Chondrocyte (in vitro differentiated cells): ENCODE data around the gene SLC16A9. TPM values are rescaled to one million over a fixed set of nuclear protein-coding genes. Genes with fewer than 3 reads are reported as not detected.

Experiments
- DNase-seq: peaks from one replicate; pipeline ENCODE4 v3.0.0; 2021; ENCODE audit warnings: mixed read lengths, low spot score
- H3K27ac Mint-ChIP-seq: one replicate; pipeline ENCODE4 v1.8.0; 2021; ENCODE audit warnings: mild to moderate bottlenecking, moderate library complexity, mixed read lengths; ENCODE audit not compliant: unreplicated experiment
- H3K27me3 Mint-ChIP-seq: 2 replicates; pipeline ENCODE4 v1.8.0; 2021; ENCODE audit warnings: low read depth, mixed read lengths
- H3K36me3 Mint-ChIP-seq: 2 replicates; pipeline ENCODE4 v1.8.0; 2021; ENCODE audit warnings: low read depth, mixed read lengths
- H3K4me1 Mint-ChIP-seq: 2 replicates; pipeline ENCODE4 v1.8.0; 2021; ENCODE audit warnings: low read depth, mild to moderate bottlenecking, mixed read lengths
- H3K4me3 Mint-ChIP-seq: one replicate; pipeline ENCODE4 v1.8.0; 2021; ENCODE audit warnings: mild to moderate bottlenecking, moderate library complexity, mixed read lengths; ENCODE audit not compliant: unreplicated experiment
- H3K9me3 Mint-ChIP-seq: 2 replicates; pipeline ENCODE4 v1.8.0; 2021; ENCODE audit warnings: low read depth, mixed read lengths
- total RNA-seq: library from RNA; stranded (reverse); gene quantifications from 3 replicates; pipeline ENCODE4 v1.2.1, GENCODE V29; 2021
- TF ChIP-seq, protein P1 (sequence below): fragments of 200-600 bp; sonication (generic); IDR thresholded peaks from 2 replicates; pipeline ENCODE4 v1.5.0; 2021; ENCODE audit warnings: antibody characterized with exemption, mild to moderate bottlenecking, moderate library complexity

The SLC16A9 gene
- total RNA-seq, 1 donor from 2014 or later = 1.2 TPM

DNA sequence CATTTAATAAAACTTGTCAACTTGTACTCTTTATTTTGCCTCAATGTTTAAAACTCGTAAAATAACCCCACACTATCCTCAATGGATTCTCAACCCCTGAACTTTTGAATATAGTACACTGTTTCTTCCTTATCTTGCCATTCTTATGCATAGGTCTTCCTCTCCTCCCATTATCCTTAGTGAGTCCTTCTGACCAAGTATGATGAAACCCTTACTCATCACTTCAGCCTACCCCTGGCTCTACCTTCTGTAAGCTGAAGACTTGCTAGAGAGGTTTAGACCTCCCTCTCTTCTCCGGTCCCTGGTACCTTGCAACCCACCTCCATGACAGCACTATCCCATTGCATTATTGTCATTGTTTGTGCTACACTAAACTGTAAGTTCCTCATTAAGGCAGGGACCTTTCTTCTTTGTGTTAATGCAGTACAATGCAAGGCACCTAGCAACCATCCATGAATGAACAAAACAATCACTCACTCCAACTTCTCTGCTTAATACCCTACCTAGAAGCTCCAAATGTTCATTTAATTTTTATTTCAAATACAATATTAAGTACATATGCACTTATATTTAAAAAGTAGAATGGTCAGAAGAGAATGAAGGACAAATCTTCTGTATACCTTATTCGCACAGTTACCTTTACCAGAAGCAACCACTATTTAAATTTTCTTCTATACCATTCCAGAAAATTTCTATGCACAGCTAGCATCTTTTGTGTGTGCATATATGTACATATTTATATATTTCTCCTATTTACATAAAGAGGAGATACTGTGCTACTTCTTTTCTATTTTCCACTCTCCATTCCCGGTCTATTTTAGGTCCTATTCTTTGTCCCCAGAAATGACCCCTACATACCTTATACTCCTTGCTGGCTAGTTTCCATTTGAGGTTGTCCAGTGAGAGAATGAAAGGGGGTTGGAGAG, 77.5 kb downstream of the SLC16A9 start:
- no peak for DNase-seq
- Mint-ChIP-seq H3K4me3 (no peak overlapping the region), H3K36me3 (peaks cover 2% of the 10 kb centered on the region), H3K27me3 (peaks cover 42% of the 10 kb centered on the region), H3K27ac (no peak overlapping the region), H3K9me3 (no peaks in the 10 kb centered on the region), H3K4me1 (no peaks in the 10 kb centered on the region)
- TF ChIP-seq, protein P1, sequence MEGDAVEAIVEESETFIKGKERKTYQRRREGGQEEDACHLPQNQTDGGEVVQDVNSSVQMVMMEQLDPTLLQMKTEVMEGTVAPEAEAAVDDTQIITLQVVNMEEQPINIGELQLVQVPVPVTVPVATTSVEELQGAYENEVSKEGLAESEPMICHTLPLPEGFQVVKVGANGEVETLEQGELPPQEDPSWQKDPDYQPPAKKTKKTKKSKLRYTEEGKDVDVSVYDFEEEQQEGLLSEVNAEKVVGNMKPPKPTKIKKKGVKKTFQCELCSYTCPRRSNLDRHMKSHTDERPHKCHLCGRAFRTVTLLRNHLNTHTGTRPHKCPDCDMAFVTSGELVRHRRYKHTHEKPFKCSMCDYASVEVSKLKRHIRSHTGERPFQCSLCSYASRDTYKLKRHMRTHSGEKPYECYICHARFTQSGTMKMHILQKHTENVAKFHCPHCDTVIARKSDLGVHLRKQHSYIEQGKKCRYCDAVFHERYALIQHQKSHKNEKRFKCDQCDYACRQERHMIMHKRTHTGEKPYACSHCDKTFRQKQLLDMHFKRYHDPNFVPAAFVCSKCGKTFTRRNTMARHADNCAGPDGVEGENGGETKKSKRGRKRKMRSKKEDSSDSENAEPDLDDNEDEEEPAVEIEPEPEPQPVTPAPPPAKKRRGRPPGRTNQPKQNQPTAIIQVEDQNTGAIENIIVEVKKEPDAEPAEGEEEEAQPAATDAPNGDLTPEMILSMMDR = no peak

DNA sequence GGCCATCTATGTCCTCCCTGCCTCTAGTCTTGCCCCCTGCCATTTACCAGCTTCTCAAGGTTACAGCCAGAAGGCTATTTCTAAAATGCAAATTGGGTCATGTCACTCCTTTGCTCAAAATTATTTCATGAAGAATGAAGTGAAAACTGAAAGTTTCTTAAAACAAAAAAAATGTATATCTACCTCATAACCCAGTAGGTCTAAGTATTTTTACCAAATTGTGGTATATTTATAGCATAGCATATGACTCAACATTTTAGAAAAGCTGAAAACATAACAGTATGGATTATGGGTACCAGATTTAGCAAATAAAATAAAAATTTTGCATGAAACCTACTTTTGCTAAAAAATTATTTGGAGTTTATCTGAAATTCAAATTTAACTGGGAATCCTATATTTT, 78.4 kb downstream of the SLC16A9 start:
- H3K27ac Mint-ChIP-seq = no peak overlapping the region
- no peaks in the 10 kb centered on the region for H3K4me1 Mint-ChIP-seq
- no peak overlapping the region for H3K4me3 Mint-ChIP-seq
- no peak for DNase-seq
- peaks cover 35% of the 10 kb centered on the region for H3K27me3 Mint-ChIP-seq
- TF ChIP-seq, protein P1 = no peak
- no peaks in the 10 kb centered on the region for H3K9me3 Mint-ChIP-seq
- no peaks in the 10 kb centered on the region for H3K36me3 Mint-ChIP-seq

DNA sequence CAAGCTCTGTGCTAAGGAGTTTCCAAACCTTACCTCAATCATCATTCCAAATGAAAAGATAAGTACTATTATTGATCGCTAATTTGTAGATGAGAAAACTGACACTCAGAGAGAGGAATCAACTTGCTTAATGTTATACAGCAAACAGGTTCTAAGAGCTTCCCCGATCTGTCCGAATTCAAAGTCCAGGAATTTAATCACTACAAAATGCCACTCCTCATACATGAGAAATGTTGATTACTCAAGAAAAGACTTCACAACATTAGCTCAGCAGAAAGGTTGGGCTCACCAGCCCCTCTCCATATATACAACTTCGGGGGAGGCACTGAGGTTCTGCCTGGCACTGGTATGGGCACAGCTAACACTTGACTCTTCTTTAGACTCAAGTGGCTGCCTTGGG, 80.7 kb downstream of the SLC16A9 start:
- Mint-ChIP-seq H3K27me3 (peaks cover 28% of the 10 kb centered on the region), H3K27ac (no peak overlapping the region), H3K9me3 (no peaks in the 10 kb centered on the region), H3K36me3 (no peaks in the 10 kb centered on the region), H3K4me3 (no peak overlapping the region), H3K4me1 (no peaks in the 10 kb centered on the region)
- DNase-seq = no peak
- TF ChIP-seq, protein P1 = no peak

DNA sequence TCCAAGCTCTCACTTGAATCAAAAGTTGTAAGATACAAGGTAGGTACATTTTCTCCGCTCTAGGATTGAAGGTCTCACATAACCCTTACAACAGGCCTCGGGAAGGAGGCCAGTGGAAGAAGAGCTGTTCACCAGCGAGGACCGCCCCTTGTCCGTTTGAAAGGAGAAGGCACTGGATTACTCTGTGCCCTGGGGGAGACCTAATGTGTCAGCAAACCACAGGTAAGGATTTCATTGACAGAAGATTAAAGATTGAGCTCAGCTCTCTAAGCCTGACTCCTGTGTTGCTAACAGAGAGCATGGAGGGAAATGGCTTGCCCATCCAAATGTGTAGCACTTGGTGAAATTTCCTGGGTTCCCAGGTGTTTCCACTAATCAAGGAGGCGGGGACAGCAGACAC, 81.2 kb downstream of the SLC16A9 start:
- TF ChIP-seq, protein P1 = no peak
- no peaks in the 10 kb centered on the region for H3K4me1 Mint-ChIP-seq
- no peak for DNase-seq
- H3K36me3 Mint-ChIP-seq = no peaks in the 10 kb centered on the region
- H3K9me3 Mint-ChIP-seq = no peaks in the 10 kb centered on the region
- H3K27me3 Mint-ChIP-seq = peaks cover 28% of the 10 kb centered on the region
- no peak overlapping the region for H3K4me3 Mint-ChIP-seq
- no peak overlapping the region for H3K27ac Mint-ChIP-seq

DNA sequence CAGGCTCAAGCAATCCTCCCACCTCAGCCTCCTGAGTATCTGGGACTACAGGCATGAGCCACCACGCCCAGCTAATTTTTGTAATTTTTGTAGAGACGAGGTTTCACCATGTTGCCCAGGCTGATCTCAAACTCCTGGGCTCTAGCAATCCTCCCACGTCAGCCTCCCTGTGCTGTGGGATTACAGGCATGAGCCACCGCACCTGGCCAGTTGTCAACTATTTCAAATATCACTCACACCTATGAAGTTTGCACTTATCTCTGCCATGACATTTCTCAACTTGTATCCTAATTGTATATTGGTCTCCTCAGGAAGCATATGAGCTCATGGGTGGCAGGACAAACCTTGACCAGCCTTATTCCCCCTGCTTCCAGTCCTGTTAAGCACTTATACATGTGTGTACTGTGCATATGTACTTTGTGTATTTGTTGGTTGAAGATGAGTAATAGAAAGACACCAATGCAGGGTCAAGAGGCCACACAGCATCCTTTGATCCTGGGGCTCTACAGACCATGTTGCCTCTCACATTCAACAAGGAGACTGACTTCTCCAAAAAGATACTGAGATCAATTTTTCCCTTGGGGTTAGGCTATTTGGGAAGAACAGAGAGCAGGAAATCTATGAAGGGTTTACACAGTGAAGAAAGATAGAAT, 82.2 kb downstream of the SLC16A9 start:
- H3K9me3 Mint-ChIP-seq = no peaks in the 10 kb centered on the region
- TF ChIP-seq, protein P1 = no peak
- H3K4me3 Mint-ChIP-seq = no peak overlapping the region
- DNase-seq = no peak
- peaks cover 23% of the 10 kb centered on the region for H3K27me3 Mint-ChIP-seq
- no peak overlapping the region for H3K27ac Mint-ChIP-seq
- no peaks in the 10 kb centered on the region for H3K36me3 Mint-ChIP-seq
- H3K4me1 Mint-ChIP-seq = no peaks in the 10 kb centered on the region
